Left renal pelvis (tissue), 4 donors: Measurements from ENCODE around the gene HMX3. TPM values are rescaled to one million over a fixed set of nuclear protein-coding genes. Genes with fewer than 3 reads are reported as not detected.

Experiments used
- DNase-seq, 4 donors: peaks; one replicate each; pipeline ENCODE4 v3.0.0-alpha.2; 2013; ENCODE audit warnings: low read depth in 4 of 4, low spot score in 3 of 4
- polyA plus RNA-seq, 4 donors: library from polyadenylated mRNA; unstranded; fragments of 120-200 nt; gene quantifications; one replicate each; pipeline ENCODE4 v1.2.1, GENCODE V29; 2013; ENCODE audit not compliant: insufficient read length in 4 of 4

HMX3 gene
- polyA plus RNA-seq, 4 donors, result 0.21 to 0.26 TPM; not detected in 2

DNA sequence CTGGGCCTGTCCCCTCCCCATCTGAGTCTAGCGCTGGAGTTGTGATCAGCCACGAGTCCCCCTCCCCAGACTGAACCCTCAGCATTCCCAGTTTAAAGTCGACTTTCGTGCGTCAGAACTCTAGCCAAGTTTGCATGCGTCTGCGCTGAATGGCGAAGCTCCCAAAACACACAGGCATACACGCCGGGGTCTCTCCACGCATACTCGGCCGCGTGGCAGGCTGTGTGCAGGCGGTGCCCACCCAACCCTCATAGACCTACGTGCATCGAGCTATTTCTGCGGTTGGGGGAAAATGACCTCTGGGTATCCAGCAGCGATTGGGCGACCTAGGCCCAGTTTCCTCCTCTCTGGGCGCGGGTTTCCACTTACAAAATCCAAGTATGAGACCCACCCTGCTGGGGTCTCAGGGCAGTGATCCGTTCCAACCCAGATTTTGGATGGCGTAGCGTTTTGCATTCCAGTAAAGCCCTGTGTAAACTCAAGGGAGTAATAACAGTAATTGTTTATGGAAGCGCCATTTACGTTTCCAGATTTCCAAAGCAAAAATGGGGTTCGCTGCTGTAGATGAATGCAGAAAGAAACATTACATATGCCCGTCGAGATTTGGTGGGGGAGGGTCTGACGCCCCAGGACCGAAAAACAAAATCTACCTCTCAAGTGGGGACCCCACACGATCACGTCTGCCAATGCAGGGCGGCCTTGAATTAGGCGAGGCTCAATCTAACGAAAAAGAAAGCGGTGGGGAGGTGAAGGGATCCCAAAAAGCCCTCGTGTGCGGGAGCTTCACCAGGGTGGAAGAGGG, 2.0 kb upstream of the HMX3 start:
- DNase-seq, result no peak

- DNase-seq, result no peak
These were observed 1.3 kb upstream of the HMX3 start for GRCh38 chr10:123134343-123134914.

DNA sequence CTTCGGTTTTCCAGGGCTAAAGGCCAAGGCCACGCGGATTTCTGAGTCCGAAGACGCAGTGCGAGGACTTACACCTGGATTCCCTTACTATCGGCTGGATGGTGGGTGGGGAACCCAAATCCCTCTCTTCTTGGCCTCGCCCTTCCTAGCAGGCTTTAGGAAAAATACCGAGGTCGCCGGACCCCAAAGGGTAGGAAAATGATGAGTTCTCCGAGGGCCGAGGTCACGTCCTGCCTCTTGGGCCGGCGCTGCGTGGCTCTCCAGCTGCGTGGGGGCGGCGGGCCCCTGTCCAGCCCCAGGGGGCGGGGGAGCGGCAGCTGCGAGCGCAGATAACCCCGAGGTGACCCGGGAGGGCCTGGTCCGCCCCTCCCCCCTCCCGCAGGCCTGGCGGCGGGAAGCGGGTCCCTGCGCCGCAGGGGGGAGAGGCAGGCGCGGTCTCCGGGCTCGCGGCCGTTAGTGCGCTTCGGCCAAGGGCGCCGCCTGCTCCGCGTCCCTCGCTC, 805 bp upstream of the HMX3 start:
- DNase-seq, result no peak

GRCh38 chr10:123136221-123136805, 543 bp downstream of the HMX3 start:
- no peak for DNase-seq

DNA sequence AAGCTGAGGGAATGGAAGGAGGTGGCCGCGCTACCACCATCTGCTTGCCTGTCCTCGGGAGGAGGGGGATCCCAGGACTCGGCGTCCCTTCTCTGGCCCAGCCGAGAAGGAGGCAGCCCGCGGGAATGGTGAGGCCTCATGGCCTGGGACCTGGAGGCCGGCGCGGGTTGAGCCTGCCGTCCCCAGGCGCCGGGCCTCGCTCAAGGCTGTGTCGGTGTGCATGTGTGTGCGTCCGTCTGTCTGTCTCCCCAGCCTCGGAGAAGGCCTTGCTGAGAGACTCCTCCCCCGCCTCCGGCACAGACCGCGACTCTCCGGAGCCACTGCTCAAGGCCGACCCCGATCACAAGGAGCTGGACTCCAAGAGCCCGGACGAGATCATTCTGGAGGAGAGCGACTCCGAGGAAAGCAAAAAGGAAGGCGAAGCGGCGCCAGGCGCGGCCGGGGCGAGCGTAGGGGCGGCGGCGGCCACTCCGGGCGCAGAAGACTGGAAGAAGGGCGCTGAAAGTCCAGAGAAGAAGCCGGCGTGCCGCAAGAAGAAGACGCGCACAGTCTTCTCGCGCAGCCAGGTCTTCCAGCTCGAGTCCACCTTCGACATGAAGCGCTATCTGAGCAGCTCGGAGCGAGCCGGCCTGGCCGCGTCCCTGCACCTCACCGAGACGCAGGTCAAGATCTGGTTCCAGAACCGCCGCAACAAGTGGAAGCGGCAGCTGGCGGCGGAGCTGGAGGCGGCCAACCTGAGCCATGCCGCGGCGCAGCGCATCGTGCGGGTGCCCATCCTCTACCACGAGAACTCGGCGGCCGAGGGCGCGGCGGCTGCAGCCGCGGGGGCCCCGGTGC, 1.3 kb downstream of the HMX3 start:
- no peak for DNase-seq

DNA sequence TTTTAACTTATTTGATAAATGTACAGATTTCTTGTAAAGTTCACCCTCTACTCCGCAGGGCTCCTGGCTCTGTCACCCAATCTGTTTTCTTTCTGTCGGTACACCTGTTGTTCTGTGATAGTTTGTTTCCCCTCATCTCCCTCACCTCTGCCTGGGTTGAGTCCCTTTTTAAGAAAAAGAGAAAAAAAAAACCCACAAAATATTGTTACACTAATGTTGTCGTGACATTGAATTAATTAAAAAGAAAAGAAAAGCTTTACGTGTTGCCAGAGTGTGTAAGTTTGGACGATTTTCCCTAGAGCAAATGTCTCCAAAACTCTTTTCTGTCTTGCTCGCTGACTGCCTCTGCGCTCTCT, 3.4 kb downstream of the HMX3 start:
- DNase-seq, result no peak

GRCh38 chr10:123139521-123140163, 3.9 kb downstream of the HMX3 start:
- no peak for DNase-seq

DNA sequence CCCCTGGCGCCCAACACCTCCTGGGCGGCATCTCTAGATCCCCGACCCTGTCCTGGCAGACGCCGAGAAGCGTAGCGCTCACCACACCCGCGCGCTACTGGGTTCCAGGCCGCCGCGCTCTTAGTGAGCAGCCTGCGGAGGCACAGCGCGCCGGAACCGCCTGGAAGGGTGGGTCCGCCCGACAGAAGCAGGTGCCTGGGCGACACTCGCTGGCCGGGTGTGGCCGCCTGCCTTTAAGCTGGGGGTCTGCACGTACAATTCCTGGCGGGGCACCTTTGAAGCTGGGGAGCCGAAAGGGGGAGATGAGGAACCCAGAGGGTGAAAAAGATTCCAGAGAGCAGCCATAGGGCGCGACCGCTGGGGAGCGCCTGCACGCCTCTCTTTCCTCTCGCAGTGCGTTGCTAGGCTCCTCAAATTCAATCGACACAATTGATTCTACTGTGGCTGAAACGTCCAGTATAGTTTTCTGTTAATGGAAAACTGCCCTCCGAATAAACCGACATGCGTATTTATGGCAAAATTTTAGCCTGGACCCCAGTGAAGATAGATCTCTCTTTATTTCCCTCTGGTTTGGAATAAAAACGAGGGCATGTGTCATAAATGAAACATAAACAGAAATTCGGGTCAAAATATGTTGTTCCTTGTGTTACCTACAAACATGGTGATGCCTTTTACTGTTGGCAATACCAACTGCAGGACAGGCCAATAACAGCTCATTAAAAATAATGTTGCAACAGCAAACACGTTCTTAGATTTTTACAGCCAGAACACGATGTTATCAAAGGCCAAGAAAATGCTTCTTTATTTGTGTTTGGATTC, 4.6 kb downstream of the HMX3 start:
- DNase-seq, result no peak

- no peak for DNase-seq
These were observed 5.2 kb downstream of the HMX3 start for GRCh38 chr10:123140983-123141390.

DNA sequence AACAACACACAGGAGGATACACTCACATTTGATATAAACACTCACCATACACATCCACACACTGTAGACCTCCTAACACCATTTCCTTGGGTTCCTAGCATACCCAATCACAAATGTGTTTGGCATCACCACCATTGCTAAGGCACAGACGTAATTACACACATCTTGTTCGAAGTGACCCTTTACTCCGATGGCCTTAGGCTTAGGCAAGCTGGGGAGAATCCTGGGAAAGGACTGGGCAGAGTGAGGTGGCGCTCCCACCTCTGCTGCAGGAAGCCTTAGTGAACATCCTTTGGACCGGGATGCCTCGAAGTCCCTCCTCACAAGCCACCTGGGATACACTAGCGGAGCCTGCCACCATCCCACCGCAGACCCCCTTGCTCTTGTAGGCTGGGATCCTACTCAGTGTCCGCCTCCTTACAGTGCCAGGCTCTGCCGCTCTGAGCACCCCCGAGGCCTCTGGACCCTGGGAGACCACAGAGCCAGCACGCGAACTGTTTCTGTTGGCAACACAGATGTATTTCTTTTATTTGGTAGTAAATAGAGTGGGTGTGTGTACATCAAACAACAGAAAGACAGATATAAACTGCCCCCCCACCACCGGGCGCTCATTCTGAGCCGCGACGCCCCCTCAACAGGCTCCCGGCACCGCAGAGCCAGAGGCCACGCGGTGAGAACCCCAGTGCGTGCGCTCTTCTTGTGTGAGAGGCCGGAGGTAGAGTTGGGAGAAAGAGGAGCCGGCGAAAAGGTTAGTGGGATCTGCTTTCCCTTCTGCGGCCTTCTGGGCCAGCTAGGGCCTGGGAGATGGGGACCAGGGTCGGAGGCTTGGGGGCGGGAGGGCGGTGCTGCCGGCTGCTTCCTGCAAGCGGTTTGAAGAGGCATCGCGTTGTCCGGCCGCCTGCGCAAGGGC, 6.3 kb downstream of the HMX3 start:
- no peak for DNase-seq

DNA sequence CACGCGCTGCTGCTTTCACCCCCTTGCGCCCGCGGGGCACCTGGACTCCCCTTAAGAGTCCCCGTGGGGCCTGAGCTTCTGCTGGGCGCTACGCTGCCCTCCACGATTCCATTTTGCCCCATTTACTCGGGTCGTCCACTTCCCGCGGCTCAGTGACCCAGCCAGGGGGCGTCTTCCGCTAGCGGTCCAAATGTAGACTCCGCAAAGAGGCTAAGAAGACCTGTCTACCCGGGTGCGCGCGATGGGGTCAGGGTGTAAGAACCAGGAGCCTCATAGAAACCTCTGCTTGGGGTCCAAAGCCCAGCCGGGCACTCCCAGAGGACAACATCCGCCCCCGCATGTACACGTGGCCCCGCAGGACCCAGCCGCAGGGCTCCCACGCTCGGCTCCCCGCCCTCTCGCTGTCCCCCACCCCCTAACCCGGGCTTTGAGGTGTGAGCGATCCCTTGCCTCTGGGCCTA, 7.0 kb downstream of the HMX3 start:
- DNase-seq, result no peak

DNA sequence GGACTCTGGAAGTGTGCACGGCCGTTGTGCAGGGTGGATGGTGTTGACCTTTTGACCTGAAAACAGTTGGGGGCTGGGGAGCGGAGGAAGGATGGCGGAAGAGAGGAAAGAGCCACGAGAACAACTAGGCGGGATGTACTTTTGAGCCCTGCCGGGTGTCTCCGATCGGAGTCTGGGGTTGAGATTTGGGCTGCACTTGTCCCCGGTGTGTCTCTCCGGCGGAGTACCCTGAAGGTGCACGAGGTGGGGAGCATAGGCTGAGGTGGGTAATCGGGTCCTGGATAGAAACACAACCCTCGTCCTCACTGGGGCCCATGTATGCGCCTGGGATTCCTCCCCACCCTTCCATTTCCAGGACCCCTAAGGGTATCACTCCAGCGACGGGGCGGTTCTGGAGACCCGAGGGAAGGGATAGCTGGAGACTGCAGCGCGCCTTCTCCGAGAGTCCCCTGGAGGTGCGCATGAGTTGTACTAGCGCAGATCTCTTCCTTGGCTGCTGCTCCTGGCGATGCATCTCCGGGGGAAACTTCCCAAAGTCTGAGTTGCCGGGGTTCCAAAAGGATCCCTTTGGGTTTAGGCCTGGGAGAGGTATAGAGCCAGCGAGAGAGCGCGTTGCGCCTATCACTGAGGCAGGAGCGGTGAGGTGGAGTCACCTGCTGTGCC, 7.5 kb downstream of the HMX3 start:
- DNase-seq, result no peak

DNA sequence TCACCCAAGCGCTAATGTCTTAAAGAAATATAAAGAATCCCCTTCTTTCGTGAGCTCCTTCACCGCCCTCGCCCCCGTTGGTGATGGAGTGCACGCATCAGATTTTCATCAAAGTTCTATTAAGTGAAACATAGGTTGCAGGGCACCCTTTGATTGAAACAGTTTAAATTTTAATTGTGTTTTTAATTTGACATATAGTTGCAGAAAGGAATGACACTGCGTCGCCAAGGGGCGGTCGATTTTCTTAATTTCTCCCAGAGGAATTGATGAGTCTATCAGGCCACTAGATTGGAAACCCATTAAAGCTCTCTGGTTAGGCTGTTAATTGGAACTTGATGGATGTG, 8.0 kb downstream of the HMX3 start:
- no peak for DNase-seq

DNA sequence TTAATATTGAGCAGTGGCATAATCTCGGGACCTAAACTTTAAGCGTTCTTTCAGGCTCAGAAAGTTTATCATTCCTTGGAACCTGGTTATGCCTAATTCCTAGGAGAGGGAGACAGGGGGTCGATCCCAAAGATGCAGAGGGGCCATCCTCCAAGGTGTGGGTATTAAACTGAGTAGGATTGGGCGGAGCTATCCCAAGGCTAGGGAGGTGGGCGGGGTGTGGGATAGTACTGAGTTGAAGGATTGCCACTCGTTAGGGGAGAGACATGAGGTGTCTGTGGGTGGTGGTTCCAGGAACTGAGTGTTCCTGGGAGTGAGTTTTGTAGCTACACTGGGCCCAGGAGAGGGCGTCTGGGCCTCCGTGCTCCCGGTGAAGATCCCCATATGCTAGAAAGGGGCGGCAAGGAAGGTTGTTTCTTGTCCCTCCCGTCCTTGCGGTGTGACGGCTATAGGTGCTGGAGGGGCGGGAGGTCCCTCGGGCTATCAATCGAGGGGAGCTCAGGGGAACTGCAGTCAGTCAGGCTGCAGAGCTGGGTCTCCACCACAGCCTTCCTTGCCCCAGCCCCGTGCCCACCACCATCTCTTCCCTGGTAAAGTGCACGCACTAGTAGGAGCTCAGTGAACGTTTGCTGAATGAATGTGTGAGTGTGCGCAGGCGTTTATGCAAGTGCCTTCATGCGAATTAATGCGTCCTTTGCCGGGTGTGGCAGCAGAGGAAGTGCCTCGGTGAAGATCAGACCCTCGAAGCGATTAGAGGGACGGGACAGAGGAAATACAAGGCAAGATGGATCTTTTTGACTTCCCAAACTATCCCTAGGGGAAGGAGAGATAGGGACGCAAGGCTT, 9.1 kb downstream of the HMX3 start:
- DNase-seq, result no peak

- no peak for DNase-seq
These were observed 9.8 kb downstream of the HMX3 start for GRCh38 chr10:123145542-123146012.

GRCh38 chr10:123146013-123146893, 10.5 kb downstream of the HMX3 start:
- no peak for DNase-seq
